Measurements from ENCODE around the gene USP12. TPM values are rescaled to one million over a fixed set of nuclear protein-coding genes. Genes with fewer than 3 reads are reported as not detected.

The USP12 gene
- total and polyA plus RNA-seq, 10 donors = 13.3 to 37.3 (median 28.3) TPM

DNA sequence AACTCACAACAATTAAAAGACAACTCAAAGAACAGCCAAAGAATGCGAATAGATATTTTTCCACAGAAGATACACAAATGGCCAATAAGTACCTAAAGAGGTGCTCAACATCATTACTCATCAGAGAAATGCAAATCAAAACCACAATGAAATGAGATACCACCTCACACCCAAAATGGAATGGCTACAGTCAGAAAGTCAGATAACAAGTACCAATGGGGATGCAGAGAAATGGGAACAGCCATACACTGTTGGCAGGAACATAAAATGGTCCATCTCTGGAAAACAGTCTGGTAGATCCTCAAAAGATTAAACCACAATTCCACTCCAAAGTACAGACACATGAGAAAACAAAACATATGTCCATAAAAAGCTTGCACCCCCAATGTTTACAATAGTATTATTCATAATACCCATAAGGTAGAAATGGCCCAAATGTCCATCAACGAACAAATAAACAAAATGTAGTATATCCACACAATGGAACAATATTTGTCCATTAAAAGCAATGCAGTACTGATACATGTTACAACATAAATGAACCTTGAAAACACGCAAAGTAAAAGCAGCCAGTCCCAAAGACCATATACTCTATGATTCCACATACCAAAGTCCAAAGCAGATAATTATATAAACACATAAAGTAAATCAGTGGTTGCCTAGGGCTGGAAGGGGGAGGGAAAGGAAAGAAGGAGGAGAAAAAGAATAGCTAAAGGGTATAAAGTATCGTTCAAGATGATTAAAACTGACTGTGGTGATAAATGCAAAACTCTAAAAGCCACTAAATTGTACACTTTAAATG, 19.6 kb downstream of the USP12 start:
- no peak for TF ChIP-seq POLR2AphosphoS5 (IDR thresholded peaks at IDR 0.05)
- Histone ChIP-seq H3K4me3 (no peak overlapping the region), H3K27me3 (replicated peaks in 1 of 7) (no peaks in the 10 kb centered on the region), H3K36me3 (peaks cover 0 to 8% (median 0%) of the 10 kb centered on the region in 6 donors), H3K27ac (no peak overlapping the region), H3K9me3 (peaks cover 0 to 11% (median 8%) of the 10 kb centered on the region in 8 donors), H3K4me1 (peaks cover 3 to 65% (median 44%) of the 10 kb centered on the region in 6 donors)
- no peak for DNase-seq
- 59 to 67% (median 65%) methylated on average over 4 of the region's 4 CpGs for WGBS, 5 donors
- intact Hi-C loops (cut with DNase I; ENCODE audit: low total_unique reads) = no loop called here

GRCh38 chr13:27149702-27150101, 21.9 kb downstream of the USP12 start:
- Histone ChIP-seq H3K4me1 (peaks cover 9 to 88% (median 52%) of the 10 kb centered on the region in 6 donors), H3K36me3 (peaks cover 0 to 3% (median 0%) of the 10 kb centered on the region in 6 donors), H3K27ac (no peak overlapping the region), H3K9me3 (no peaks in the 10 kb centered on the region), H3K27me3 (replicated peaks in 1 of 7) (no peaks in the 10 kb centered on the region), H3K4me3 (no peak overlapping the region)
- no peak for DNase-seq
- TF ChIP-seq POLR2AphosphoS5 (IDR thresholded peaks at IDR 0.05) (no peak), CTCF (IDR thresholded peaks at IDR 0.05 in 8 of 11, conservative IDR thresholded peaks at IDR 0.05 in 3 of 11) (no peak), POLR2A (IDR thresholded peaks at IDR 0.05) (no peak)
- whole genome bisulfite sequencing, 5 donors = 93 to 98% (median 94%) methylated on average over 6 of the region's 6 CpGs
- intact Hi-C loops (cut with DNase I; ENCODE audit: low total_unique reads) = no loop called here

GRCh38 chr13:27148900-27149299, 22.7 kb downstream of the USP12 start:
- H3K27ac ChIP-seq = no peak overlapping the region
- peaks cover 0 to 3% (median under 1%) of the 10 kb centered on the region in 8 donors for H3K9me3 ChIP-seq
- H3K36me3 ChIP-seq = peaks cover 0 to 5% (median 0%) of the 10 kb centered on the region in 6 donors
- peaks cover 9 to 91% (median 48%) of the 10 kb centered on the region in 6 donors for H3K4me1 ChIP-seq
- TF ChIP-seq CTCF (IDR thresholded peaks at IDR 0.05 in 8 of 11, conservative IDR thresholded peaks at IDR 0.05 in 3 of 11) (no peak), POLR2A (IDR thresholded peaks at IDR 0.05) (no peak)
- DNase-seq = no peak
- WGBS, 5 donors = 73 to 91% (median 87%) methylated on average over 6 of the region's 6 CpGs
- intact Hi-C loops (cut with DNase I; ENCODE audit: low total_unique reads) = no loop called here
- no peaks in the 10 kb centered on the region for H3K27me3 ChIP-seq (replicated peaks in 1 of 7)
- no peak overlapping the region for H3K4me3 ChIP-seq

DNA sequence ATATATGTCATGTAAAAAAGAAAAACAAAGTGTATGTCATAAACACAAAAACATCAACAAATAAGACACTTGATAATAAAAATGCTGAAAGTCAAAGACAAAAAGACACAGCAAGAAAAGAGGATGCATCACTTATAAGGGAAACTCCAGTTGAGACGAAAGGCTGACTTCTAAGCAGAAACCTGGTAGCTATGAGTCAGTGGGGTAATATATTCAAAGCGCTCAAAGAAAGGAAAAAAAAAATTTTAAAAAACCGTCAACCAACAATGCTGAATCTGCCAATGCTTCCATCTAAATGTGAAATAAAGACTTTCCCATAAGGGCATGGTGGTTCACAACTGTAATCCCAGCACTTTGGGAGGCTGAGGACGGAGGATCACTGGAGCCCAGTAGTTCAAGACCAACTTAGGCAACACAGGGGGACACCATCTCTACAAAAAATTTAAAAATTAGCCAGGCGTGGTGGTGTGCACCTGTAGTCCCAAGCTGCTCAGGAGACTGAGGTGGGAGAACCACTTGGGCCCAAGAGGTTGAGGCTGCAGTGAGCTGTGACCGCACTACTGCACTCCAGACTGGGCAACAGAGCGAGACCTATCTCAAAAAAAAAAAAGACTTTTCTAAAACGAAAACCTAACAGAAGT, 24.0 kb downstream of the USP12 start:
- Histone ChIP-seq H3K9me3 (peaks cover 0 to 15% (median 11%) of the 10 kb centered on the region in 8 donors), H3K4me3 (no peak overlapping the region), H3K27me3 (replicated peaks in 1 of 7) (no peaks in the 10 kb centered on the region), H3K27ac (peak overlapping the region in 1 of 8 donors; percentile 25), H3K36me3 (peaks cover 0 to 14% (median 0%) of the 10 kb centered on the region in 6 donors), H3K4me1 (peaks cover 9 to 80% (median 47%) of the 10 kb centered on the region in 6 donors)
- DNase-seq = no peak
- TF ChIP-seq POLR2AphosphoS5 (IDR thresholded peaks at IDR 0.05) (peak in 1 of 3 donors; percentile 46), POLR2A (IDR thresholded peaks at IDR 0.05) (no peak), CTCF (IDR thresholded peaks at IDR 0.05 in 8 of 11, conservative IDR thresholded peaks at IDR 0.05 in 3 of 11) (no peak)
- 60 to 78% (median 67%) methylated on average over 8 of the region's 8 CpGs for WGBS, 5 donors
- intact Hi-C loops (cut with DNase I; ENCODE audit: low total_unique reads) = no loop called here
